Measurements from ENCODE around the gene ANKRD1.
"Not testable (repeated sequence)": the region's sequence is repeated elsewhere in the genome, so short reads cannot be mapped to it uniquely, and the experiment has no call there.

The ANKRD1 gene

DNA sequence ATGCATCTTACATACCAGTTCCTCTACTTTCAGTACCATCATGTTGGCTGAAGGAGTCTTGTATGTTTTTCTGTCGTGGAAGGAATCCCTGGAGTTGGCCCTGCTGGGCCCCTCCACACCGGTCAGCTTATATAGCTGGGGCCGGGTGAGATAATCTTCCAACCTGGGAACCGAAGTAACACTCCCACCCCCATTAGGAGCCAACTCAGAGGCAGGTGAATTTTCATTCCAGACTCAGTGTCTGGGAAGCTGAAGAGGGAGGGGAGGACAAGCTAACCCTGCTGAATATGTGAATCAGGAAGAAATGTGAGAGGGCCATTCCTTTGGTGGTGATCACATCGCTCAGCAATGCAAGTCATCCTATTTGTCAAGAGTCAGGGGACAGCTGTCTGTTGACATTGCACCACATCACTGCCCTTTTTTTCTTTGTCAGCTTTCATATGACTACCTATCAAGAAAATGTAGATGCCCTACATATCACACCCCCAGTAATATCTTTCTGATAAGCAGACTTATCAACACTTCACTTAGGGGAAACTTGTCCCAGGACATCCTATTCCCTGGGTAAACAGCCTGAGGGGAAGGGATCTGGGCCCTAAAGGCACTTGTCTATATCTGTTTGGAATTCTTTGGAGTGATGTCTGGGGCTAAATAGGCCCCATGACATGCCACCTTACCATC, at the start of gene ANKRD1:
Gene ANKRD1 (minus strand): TSS at position 102 of the 681 bp plus-strand sequence. CDS start 60 bp downstream, at position 42.
- DNase-seq, result no peak

DNA sequence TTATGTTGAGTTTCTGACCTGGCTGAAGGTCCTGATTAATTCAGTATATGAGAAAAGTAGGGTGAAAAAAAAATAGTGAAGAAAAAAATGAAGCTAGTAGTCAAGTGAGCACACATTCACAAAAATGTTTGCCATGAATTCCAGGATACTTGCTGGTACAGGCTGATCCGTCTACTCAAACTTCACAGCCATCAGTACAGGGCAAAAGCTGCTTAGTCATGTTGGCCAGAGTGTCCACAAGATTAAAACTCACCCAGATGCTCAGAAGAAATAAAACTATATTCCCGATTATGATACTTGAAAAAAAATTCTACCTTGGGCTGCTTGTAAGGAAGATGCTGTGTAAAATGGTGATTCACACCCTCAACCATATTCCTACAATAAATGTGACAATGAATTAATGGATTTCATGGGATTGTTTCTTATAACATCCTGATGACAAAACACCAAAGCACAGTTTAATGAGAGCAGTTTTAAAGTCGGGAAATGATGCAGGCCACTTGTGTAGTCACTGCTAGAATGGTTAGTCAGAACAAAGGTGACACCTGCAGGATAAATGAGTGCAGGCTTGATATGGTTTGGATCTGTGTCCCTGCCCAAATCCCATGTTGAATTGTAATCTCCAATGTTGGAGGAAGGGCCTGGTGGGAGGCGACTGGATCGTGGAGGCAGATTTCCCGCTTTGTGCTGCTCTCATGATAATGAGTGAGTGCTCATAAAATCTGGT, 49.2 kb upstream of the ANKRD1 start:
- DNase-seq, result no peak

DNA sequence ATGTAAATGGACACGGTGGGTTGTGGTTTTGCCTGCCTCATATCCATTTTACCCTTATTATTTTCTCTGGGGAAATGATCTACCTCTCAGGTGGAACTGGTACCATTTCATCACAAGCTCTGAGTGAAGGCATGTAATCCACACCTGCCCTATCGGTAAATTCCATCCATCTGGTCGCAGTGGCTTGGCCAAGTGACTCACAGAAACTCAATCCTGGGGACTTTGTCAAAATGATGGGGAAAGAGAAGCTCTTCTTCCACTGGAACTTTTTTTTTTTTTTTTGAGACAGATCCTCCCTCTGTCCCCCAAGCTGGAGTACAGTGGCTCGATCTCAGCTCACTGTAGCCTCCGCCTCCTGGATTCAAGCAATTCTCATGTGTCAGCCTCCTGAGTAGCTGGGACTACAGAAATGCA, 48.2 kb upstream of the ANKRD1 start:
- no peak for DNase-seq

DNA sequence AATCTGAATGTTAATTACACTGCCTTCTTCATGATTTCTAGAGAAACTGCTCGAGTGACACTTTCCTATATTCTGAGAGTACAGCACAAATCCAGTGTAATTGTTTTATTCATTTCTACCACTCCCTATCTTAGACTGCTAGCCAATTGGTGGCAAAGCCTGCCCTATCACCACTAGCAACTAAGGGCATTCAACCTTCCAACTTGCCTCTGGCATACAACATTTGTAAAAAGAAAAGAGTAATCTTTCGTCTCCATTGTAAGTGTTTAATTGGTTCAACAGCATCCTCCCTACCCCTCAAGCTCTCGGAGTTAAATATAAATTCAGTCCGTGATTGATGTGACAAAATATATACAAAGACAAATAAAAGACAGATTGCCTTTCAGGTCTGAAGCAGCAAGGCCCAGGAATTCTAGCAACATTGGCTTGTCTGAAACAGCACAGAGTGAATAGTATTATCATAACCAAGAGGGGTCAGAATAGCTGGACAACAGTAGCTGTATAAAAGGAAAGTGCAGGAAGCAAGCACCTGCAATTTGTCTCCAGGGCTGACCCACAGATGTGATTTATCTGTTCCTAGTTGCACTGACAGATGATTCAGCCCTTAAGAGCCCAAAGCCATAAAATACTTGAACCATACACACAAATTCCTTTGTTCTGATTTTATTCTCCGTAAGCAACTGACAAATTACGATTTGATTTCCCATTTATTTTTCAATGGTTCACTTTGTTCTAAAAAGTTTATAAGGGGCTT, 47.6 kb upstream of the ANKRD1 start:
- no peak for DNase-seq

DNA sequence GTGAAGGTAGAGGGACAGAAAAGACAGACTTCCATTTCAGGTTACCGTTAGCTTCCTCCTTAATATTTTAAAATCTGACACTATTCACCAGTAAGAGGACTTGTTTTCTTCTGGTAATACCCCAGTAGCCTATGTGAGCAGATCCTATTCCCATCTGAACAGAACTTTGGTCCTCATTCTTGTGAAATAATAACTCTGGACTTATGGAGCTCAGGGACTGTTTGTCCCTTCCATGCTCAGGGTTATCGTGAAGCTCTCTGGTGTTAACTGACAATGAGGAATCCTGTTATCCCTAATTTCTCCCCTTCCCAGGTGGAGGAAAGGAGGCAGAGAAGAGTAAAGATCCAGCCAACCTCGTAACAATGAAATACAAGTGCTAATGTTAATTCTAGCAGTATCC, 47.0 kb upstream of the ANKRD1 start:
- DNase-seq, result no peak

DNA sequence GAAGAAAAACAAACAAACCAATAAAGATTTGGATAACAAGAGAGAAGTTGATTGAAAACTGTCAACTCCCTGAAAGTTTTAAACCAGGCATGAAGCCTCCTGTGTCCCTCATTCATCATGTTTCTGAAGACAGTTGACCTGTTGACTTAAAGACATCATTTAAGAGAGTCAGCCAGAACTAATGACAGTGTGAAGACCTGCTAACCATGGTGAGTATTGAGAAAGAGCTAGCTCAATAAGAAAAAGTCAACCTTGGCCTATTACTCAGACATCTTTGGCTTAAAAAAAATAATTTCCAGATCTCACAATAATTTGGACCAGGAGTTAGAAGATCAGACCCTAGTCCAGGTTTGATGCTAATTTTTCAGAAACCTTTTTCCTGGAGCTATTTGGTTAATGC, 45.3 kb upstream of the ANKRD1 start:
- no peak for DNase-seq

DNA sequence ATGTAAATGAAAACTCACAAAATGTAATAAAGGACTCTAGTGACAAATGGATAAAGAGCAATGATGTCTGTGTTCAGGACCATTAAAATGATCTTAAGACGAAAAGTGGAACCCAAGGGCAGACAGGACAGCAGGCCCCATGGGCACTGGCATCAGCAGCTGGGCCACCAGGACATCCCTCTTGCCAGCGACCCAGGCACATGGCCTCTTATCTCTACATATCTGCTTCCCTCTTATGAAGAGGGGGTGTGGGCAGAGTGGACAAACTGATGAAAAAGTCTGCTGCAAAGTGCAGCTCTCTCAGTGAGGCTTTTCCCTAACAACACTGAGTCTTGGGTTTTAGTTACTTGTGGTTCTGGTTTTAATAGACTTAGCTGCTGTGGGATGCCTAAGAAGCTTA, 44.8 kb upstream of the ANKRD1 start:
- DNase-seq, result no peak

DNA sequence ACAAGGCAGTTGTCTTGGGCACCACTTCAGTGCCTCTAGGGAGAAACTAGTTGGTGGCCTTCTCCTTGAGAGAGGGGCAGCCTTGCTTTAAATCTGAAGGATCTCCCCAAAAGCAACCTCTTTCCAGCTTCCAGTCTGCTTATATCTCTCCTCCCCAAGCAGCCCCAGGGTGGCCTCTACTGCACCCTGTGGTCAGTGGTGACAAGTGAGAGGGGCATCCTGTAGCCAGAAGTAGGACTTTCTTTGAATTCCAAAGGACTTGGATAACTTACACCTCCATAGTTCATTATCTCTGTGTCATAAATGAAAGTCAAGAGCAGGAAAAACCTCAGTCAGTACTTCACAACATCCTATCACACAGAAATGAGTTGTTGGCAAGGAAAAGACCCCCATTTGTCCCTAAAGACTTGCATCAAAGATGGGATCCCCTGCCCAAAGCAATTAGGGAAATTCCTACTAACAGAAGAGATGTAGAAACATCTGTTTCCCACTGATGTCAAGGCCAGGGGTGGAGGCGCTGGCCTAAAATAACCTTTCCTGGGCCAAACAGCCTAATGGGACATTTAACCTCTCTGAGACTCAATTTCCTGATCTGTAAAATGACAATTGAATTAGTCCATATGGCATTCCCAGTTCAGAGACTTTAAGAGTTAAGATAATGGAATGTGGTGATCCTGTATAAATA, 44.0 kb upstream of the ANKRD1 start:
- DNase-seq, result no peak

DNA sequence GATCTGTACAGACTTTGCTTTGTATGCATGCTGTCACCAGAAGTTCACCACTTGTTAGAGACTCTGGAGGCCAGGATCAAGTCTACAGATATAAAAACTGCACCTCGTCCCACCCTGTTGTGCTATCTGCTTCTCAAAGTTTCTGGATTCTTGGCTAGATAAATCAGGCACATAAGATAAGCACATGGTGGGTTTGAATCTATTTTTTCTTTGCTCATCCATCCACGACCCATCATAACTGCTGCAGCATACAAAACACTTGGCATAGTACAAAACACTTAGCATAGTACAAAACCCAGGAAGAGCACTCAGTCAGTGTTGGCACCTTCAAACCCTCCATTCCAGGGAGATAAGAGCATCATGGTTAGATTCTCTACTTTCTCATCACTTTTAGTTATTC, 42.4 kb upstream of the ANKRD1 start:
- no peak for DNase-seq

DNA sequence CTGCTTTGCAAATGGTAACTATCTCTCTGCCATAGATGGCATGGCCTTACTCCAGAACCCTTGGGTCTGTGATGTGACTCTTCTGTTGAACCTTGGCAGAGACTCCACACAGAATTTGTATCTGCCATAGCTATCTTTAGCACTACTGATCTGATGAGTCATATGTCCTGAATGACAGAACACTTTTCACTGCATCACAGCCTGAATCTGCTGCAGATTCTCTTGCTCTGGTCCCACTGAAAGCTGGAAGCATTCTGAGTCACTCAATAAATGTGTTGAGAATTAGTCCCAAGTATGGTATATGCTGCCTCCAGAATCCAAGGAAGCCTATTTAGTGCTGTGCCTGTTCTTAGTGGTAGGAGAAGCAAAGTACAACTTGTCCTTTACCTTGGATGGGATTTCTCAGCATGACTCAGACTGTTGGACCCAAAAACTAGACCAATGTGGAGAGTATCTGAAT, 39.5 kb upstream of the ANKRD1 start:
- DNase-seq, result no peak

DNA sequence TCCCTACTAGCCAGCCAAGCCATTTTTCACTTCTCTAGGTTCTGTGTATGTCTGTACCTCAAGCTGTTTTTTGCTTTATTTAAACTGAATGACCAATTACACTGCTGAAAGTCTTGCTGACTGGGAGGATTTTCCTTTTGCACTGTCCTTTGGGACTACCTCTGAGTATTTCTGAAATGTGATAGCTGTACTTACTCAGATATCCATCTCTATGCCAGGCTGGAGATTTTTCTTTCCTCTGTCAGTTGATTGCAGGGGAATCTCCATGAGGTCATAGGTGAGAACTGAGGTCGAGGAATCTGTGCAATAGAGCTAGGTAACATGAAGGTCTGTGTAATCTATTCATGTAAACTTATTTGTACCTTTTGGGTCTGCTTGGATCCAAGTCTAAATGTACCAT, 38.9 kb upstream of the ANKRD1 start:
- no peak for DNase-seq

DNA sequence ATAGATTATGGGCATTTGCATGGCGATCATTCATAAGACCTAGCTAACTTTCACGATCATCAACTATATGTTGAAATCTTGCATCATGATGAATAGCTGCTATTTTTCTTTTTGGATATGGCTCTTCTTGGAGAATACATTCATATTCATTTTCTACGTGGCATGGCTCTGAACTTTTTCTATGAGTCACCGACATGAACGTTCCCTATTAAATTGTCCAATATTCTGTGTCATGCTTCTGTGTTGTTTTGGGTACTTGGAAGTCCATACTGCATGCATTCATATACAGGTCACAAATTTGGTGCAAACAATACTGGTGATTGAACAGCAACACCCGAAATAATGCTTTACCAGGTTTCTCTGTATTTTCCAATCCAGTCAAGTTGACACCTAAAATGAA, 37.9 kb upstream of the ANKRD1 start:
- no peak for DNase-seq

DNA sequence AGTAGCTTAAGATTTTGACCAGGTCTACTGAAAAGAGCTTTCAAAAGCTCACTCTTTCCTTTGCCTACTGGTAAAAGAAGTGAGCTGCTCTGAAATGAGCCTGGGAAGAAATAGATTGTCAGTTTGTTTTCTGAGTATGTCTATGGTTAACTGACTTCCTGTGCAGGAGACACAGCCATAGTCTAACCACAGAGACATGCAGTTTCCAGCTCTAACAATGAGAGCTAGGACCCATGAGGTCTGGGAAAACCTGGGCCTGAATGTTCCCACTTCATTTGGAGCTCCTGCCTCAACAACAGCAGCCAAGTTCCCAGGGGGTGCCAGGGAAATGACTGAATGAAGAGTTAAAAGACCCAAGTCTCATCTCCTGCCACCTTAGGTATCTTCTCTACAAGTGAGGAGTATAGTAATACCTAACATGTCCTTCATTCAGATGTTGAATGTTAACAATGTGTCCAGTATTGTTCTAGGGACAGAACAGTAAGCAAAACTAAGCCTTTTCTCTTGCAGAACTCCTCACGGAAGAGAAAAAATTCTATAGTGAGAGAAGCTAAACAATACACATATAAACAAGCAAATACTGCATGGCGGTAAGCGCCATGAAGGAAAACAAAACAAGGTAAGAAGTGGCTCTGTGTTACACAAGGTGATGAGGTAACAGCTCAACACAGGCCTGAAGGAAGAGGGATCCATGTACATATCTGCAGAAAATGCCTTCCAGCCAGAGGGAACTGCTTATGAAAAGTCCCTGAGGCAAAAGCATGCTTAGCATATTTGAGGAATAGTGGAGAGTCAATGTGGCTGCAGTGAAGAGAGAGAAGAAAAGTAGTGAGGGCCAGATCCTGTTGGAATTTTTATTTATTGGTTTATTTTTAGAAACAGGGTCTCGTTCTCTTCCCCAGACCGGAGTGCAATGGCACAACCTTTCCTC, 26.4 kb upstream of the ANKRD1 start:
- DNase-seq, result no peak

DNA sequence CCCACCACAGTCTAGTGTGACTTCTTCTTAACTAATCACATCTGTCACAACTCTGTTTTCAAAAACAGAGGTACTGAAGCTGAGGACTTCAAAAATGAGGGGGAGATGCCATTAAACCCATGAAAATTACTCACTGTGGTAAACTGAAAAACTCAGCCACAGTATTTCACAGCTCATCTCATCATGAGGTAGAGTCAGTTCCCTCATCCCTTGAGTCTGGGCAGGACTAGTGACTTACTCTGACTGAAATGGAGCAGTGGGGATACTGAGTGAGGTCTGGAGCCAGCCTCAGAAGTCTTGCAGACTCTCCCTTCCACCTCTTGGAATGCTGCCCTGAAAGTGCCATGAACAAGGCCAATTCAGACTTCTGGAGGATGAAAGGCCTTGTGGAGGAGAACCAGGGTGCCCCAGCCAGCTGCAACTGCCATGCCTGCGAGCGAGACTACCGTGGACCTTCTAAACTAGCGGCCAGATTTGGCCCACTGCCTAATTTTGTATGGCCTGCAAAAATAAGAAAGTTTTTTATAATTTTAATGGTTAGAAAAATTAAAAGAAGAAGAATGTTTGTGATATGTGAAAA, 24.7 kb upstream of the ANKRD1 start:
- DNase-seq, result no peak

DNA sequence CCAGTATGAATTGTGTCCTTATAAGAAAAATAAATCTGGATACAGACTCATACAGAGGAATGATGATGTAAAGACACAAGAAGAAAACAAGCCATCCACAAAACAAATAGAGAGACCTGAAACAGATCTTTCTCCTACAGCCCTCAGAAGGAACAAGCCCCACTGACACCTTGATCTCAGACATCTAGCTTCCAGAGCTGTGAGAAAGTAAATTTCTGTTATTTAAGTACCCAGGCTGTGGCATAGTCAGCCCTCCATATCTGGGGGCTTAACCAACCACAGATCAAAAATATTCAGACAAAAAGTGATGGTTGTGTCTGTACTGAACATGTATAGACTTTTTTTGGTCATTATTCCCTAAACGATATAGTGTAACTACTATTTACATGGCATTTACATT, 23.9 kb upstream of the ANKRD1 start:
- DNase-seq, result no peak

DNA sequence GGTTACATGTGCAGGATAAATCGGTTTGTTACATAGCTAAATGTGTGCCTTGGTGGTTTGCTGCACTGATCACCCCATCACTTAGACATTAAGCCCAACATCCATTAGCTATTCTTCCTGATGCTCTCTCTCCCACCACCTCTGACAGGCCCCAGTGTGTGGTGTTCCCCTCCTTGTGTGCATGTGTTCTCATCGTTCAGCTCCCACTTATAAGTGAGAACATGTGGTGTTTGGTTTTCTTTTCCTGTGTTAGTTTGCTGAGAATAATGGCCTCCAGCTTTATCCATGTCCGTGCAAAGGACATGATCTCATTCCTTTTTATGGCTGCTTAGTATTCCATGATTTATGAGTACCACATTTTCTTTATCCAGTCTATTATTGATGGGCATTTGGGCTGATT, 22.1 kb upstream of the ANKRD1 start:
- DNase-seq, result not testable (repeated sequence)

DNA sequence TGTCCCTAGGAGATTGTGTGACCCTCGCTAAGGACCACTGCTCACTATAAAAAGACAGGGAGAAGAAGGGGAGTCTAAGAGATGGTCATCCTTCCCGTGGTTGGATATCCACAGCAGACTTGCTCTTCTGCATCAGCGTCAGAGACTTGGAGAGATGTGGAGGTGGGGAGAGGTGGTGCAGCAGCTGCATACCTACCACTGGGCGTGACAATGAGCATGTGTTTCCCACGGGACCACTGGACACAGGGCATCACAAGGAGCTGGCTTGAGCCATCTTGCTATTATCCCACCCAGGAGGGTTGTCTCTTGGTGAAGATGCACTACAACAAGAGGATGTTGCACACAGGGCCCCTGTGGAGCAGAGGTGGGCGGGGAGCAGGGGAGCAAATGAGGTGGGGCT, 18.8 kb upstream of the ANKRD1 start:
- no peak for DNase-seq

DNA sequence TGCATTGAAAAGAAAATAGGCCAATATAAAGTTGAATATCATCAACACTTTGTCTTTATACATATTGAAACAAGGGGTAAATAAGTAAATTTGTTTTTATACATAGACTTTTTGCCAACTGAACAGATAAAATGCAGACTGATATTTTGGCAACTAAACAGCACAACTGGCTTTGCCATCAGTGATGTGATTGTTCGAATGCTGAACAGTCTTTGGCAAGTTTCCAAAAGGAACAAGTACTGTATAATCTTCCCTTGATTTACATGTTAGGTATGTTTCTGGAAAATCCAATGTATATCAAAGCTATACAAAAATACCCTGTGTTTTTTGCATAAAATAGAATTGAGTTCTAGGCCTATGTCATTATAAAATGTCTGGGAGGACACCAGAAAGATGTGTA, 18.2 kb upstream of the ANKRD1 start:
- DNase-seq, result no peak

DNA sequence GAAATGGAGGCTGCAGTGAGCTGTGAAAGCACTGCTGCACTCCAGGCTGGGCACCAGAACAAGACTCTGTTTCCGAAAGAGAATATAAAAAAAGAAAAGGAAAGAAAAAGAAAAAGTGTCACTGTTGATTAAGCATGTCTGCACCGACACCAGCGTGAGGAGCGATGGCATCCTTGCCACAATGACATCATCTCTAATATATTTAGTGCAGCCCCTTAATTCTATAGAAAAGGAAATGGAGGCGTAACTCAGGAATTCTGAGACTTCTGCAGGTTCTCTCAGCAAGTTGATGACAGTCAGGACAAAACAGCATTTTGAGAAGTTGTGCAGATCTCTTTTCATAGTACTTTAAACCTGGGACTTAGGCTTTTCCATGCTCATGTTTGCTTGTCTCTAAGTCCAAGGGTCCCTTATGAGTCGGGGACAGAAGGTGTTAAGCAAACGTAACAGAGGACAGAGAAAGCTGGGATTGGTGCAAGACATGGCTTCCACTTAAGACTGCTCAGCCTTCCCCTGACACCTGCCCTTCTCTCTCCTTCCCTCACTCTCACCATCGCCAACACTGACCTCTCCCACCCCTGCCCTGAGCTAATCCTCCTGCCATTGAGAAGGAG, 16.9 kb upstream of the ANKRD1 start:
- no peak for DNase-seq

DNA sequence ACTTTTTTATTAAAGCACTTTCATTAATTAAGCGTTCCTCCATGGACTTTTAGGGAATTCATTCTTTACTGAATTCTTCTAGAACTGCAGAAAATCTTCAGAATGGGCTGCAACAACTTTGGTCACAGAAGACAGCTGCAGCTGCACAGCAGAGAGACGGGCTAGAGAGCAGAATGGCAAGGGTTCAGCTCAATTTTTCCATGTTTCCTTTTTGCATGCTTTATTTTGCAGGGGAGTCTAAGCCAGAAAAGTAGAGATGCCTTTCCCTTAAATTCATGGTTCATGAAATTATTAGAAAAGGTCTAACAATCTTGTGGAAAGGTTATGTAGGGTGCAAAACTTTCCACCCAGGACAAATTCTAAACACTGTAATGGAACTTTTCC, 15.4 kb upstream of the ANKRD1 start:
- no peak for DNase-seq

DNA sequence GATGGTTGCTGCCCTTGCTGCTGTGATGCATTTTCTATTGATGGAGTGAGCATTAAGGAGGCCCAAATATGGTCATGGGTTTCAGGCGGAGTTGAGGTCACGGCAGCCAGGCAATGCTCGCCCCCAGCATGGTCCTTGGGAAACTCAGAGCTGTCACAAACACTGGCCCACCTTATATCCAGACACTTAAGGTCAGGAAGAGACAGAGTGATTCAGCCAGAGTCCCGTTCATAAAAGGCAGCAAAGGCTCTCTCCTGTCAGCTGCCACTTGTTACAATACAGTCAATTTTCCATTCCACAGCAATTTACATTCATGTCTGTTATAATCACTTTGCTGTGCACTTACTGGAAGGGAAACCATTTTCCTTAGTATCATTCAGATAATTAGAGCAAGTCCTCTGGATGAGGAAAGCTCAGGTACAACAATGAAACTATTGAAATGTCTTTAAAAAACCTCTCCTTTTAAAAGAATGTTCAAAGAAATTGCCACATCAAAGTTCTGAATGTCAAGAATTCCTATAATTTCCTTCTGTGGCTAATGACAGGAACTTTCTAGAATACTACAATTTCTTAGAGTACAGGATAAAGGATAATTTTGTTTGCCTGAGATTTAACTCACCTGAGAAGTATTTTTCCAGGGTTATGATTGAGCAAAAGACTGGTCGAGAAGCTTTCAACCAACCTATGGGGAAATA, 14.8 kb upstream of the ANKRD1 start:
- no peak for DNase-seq
